B cell (primary cell): ENCODE measurements around the gene PLA2G6.

Source experiments
- EZH2 ChIP-seq: IDR thresholded peaks from 2 replicates; pipeline ENCODE4 v1.6.1; 2012; ENCODE audit warnings: borderline replicate concordance, low read depth, mild to moderate bottlenecking, moderate library complexity, low read length; ENCODE audit not compliant: insufficient read depth, poor library complexity, severe bottlenecking
- TF ChIP-seq, protein P1 (sequence below): fragments of 200-600 bp; IDR thresholded peaks from one replicate; pipeline ENCODE4 v1.8.0; 2022; ENCODE audit warnings: antibody characterized with exemption, mild to moderate bottlenecking

DNA sequence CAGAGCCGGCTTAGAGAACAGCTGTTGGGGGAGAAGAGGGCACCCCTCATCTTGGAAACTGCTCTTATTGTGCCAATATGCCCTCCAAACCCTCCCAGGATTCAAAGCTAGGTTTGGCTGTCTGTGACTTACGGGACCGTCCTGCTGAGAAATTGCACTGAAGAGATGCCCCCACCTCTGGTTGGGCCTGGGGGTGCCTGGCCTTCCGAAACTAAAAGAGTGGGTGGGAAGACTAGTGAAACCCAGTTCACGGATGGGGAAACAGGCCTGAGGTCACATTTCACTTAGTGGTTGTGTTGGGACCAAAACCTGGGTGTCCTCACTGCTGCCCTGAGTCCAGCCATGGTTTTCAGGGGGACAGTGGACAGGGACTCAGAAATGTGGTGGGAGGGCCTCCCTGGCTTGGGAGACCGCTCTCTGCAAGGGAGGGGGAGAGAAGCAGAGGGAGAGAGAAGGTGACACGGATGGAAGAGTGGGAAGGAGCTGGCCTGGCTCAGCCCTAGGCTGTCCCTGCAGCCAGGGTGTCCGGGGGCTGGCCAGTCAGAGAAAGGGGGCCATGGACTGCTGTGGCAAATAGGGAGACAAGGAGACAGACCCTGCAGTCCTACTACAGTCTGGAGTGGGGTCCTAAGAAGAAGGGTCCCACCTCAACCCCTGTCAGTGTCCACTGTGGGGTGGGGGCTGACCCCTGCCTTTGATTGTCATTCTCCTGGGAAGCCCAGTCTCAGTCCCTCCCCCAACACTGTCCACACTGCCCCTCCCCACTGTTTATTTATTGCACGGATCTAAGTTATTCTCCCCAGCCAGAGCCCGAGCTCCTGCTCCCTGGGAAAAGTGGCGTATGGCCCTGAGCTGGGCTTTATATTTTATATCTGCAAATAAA, 33.8 kb upstream of the PLA2G6 start:
- TF ChIP-seq, protein P1, sequence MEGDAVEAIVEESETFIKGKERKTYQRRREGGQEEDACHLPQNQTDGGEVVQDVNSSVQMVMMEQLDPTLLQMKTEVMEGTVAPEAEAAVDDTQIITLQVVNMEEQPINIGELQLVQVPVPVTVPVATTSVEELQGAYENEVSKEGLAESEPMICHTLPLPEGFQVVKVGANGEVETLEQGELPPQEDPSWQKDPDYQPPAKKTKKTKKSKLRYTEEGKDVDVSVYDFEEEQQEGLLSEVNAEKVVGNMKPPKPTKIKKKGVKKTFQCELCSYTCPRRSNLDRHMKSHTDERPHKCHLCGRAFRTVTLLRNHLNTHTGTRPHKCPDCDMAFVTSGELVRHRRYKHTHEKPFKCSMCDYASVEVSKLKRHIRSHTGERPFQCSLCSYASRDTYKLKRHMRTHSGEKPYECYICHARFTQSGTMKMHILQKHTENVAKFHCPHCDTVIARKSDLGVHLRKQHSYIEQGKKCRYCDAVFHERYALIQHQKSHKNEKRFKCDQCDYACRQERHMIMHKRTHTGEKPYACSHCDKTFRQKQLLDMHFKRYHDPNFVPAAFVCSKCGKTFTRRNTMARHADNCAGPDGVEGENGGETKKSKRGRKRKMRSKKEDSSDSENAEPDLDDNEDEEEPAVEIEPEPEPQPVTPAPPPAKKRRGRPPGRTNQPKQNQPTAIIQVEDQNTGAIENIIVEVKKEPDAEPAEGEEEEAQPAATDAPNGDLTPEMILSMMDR: no peak
- no peak for TF ChIP-seq EZH2
